Esophagus muscularis mucosa (tissue), 4 donors: Measurements from ENCODE around the gene ZBTB16.

Experiments
- CTCF ChIP-seq, 3 experiments: fragments of 200-600 bp in 2 of 3; fragments of 450-650 bp in 1 of 3; sonication (generic) in 2 of 3; IDR thresholded peaks; one replicate each; pipeline ENCODE4 v1.5.1; 2017 to 2019; ENCODE audit warnings: antibody characterized with exemption in 3 of 3, mild to moderate bottlenecking in 2 of 3, moderate library complexity in 1 of 3
- EP300 ChIP-seq: sonication (generic); formaldehyde crosslinking; IDR thresholded peaks from one replicate; pipeline ENCODE4 v1.6.1; 2017; ENCODE audit warnings: antibody characterized with exemption
- POLR2A ChIP-seq: fragments of 450-650 bp; IDR thresholded peaks from one replicate; pipeline ENCODE4 v1.6.1; 2017; ENCODE audit warnings: antibody characterized with exemption, moderate library complexity, mild to moderate bottlenecking, low read depth

DNA sequence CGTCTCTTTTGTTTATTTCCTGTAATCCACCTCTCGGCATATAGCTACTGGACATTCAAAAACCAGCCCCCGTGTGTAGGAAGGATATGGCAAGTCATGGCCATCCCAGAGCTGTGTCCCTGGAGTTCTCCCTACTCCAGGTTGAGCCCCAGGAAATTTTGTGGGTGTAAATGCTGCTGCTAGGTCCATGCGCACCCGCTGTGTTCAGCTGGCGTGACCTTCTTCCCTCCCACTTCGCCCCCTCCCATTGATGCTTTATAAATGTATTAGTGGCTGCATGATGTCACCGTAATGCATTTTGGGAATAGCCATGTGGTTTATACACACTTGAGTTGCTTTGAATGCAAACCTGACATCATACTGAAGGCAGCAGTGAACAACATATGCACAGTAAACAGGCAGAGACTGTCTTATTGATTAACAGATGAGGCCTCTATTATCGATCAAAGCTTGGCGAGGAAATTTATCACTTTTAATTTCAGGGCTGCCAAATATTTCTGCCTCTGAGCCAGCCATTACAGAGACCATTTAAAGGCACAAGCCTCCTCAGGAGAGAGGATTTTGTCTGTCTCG lies 123.0 kb downstream of the ZBTB16 start:
- no peak for TF ChIP-seq POLR2A
- TF ChIP-seq CTCF (IDR thresholded peaks at IDR 0.05), result no peak
- no peak for TF ChIP-seq EP300
